Stimulated activated CD4-positive, alpha-beta T cell treated with anti-CD3 and anti-CD28 coated beads, Interleukin-1b, Interleukin-23, amount 100 ng/mL, for 24 hours (primary cell): ENCODE results near the gene ALOX15.
"Not testable (repeated sequence)": the region's sequence is repeated elsewhere in the genome, so short reads cannot be mapped to it uniquely, and the experiment has no call there.

ENCODE experiments used
- DNase-seq, 4 experiments: peaks; one replicate each; pipeline ENCODE4 v3.0.0-alpha.2; 2020; ENCODE audit warnings: low read depth in 4 of 4, low spot score in 1 of 4

ALOX15 gene

DNA sequence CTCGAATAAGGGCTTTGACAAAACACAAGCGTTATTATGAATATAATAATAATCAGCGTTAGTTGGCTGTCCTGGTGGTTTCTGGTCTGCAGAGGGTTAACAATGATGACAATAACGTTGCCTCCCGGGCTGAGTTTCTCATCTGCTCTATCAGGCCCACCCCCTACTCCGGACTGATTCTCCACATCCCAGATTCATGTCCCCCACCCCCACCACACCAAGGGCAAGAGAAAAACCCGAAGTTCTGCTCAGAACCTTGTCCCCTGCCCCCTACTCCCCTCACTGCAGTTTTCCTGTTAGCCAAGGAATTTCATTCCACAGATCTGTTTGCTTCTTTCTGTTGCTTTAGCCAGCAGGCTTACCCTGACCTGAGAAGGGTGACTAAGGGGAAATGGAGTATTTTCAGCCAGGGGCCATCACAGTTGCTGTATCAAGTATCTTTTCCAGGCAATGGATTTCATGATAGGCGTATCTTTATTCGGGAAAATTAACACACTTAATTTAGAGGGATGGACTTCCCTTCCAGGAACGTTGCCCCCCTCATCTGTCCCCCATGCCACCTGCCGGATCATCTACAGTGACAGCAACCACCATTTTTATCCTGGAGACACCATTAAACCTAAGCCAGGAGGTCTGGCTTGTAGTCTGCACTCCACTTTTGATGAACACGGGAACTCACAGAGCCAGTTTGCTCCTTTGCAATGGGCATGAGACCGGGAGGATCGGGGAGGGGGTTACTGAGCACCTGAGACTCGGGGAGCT lies 23.7 kb downstream of the ALOX15 start:
- DNase-seq, result no peak

DNA sequence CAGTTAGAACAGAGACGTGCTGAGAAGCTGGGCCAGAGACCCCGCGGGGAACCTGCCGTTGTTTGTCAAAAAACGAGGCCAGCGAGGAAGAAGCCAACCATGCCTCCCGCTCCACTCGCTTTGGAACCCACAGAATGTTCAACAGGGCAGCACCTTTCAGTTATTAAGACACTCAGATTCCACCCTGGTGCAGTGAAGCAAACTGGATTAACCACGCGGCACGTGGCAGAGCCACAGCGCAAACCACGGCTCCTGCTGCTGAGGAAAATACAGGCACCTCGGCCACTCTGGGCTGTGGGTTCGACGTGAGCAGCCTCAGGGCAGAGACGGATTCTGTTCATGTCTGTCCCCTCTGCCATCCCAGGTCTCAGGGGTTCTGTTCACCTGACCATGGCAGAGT lies 24.4 kb downstream of the ALOX15 start:
- DNase-seq, result no peak

DNA sequence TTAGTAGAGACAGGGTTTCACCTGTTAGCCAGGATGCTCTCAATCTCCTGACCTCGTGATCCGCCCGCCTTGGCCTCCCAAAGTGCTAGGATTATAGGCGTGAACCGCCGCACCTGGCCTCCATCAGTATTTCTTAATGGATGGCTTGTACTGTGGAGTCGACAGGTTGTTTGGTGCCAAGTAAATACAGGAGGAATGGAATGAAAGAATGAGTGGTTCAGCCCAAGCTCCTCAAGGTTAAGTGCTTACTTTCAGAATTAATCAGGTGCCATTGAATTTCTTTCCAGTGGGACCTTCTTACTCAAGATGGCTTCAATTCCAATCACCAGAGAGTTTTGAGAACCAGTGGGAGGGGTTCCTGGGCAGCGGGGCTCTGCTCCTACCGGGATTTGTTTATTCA lies 25.0 kb downstream of the ALOX15 start:
- no peak for DNase-seq

DNA sequence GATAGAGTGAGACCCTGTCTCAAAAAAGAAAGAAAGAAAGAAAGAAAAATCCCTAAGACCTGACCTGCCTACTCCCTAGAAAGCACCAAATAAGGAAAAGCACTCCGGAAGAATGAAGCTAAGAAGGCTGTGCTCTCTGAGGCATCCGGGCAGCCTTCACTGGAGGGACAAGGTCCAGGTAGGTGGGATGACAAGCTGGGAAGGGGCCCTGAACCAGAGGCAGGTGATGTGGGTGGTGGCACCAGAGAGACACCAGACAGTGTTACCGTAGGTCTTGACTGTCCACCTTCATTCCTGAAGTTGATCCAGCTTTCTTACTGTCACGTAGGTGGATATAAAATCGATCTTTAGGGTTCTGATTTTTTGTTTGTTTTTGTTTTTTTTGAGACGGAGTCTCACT lies 30.8 kb downstream of the ALOX15 start:
- no peak for DNase-seq

DNA sequence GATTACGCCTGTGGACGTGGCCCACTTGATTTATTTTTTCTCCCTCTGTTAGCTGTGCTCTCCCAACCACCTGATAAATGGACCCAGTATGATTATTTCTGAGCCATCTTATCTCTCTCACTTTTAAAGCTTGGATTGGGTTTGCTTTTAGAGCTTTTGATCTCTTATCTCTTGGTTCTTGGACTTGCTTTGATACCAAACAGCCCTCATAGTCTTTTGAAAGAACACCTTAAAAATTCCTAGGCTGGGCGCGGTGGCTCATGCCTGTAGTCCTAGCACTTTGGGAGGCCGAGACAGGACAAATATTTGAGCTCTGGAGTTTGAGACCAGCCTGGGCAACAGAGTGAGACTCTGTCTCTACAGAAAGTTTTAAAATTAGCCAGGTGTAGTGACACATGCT lies 31.3 kb downstream of the ALOX15 start:
- no peak for DNase-seq

DNA sequence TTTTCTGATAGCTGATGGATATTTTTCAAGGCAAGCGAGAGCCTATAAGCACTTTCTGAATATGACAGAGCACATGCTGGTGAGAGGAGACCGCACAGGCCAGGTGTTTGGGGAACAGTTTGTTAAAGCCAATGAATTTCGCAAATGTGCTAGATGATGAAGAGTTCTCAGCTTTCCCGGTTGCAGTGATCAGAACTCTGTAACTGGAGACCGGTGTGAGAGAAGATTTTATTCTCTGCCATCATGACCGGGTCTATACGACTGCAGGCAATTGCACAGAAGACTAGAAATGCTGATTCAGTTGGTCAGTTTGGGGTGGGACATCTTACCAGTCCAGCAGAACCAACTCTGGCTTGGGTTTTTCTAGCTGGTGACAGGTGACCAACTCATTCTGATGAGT lies 31.7 kb downstream of the ALOX15 start:
- no peak for DNase-seq

DNA sequence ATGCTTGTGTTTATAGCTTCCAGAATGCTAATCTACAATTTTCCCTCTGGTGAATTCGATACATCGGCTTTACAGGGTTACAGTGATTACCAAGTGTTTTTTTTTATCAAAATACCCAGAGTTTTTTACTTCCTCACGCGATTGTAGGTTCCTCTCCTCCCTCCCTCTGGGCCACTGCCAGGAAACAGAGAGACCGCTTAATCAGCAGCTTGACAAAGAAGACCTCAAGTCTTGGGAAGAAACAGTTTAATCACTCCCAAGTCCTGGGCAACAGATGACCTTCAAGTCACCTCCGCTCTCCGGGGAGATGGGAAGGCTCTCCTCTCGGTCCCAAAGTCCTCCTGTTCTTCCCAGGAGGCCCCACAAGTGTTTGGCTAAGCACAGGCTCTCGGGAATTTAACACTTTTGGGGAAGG lies 33.7 kb downstream of the ALOX15 start:
- no peak for DNase-seq

DNA sequence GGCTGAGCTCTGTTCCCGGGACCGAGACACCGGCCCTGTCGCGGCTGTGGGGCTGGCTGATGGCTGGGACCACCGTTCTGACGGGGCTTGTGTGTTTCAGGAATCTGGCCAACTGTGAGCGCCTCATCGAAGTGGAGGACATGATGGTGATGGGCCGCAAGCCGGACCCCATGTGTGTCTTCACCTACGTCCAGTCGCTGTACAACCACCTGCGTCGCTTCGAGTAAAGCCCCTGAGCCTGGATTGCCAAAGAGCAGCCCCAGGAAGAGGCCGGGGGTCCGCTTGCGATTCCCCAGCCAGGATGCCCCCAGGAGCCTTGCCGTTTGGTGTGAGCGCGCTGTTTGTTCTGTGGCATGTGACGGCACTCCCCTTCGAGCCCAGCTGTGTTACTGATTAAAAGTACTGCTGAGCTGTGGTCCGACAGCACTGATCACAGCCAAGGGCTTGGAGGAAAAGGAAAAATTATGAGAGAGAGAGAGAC lies 34.2 kb downstream of the ALOX15 start:
- no peak for DNase-seq

DNA sequence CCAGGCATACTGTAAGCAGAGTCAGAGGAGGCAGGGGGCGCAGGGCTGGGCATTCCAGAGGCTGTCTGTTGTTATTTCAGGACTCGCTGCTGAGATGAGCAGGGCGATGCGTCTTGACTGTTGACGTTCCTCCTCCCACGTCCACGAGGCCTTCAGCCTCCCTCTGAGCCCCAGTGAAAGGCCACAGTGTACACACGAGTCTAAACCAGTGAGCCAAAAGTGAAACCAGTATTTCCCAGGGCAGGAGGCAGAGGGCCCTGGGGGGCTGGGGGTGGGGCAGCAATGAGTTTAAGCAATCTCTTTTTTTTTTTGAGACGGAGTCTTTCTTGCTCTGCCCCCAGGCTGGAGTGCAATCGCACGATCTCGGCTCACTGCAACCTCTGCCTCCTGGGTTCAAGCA lies 35.7 kb downstream of the ALOX15 start:
- no peak for DNase-seq

DNA sequence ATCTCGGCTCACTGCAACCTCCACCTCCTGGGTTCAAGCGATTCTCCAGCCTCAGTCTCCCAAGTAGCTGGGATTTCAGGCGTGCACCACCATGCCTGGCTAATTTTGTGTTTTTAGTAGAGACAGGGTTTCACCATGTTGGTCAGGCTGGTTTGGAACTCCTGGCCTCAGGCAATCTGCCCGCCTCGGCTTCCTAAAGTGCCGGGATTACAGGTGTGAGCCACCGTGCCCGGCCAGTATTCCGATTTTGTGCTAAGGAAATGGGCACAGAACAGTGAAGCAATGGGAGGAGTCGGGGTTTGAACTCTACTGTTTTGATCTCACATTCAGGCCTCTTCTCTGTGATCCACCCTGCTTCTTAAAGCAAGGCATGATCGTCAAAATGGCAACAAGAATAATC lies 36.7 kb downstream of the ALOX15 start:
- not testable (repeated sequence) for DNase-seq

DNA sequence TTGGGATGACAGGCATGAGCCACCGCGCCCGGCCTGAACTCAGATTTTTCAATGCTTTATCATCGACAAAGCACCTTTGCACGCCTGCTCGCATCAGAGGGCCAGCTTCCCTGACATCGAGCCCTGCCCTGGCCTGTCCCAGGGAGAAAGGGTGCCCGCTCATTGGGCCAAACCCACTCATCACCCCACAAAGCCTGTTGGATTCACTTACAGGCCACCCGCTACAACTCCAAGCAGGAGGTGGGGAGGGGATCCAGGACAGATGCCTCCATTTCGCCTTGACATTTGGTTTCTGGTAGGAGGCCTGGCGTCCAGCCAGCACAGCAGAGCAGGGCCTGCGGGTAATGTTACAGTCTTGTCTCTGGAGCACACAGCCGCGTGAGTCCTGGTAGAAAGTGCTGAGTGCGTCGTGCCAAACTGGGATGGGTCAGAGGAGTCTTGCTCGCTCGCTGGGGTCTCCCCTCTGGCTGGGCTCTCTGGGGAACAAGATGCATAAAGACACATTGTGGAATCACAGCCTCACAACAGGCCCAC lies 37.3 kb downstream of the ALOX15 start:
- DNase-seq, result no peak

DNA sequence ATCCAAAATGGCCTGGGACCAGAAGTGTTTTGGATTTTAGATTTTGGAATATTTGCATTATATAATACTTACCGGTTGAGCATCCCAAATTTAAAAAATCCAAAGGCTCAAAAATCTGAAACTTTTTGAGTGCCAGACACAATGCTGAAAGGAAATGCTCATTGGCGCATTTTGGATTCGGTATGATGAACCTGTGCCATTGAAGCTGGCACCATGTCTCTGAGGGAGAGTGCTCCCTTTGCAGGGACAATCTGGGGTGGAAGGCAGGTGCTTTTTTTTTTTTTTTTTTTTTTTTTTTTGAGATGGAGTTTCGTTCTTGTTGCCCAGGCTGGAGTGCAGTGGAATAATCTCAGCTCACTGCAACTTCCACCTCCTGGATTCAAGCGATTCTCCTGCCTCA lies 39.4 kb downstream of the ALOX15 start:
- no peak for DNase-seq

DNA sequence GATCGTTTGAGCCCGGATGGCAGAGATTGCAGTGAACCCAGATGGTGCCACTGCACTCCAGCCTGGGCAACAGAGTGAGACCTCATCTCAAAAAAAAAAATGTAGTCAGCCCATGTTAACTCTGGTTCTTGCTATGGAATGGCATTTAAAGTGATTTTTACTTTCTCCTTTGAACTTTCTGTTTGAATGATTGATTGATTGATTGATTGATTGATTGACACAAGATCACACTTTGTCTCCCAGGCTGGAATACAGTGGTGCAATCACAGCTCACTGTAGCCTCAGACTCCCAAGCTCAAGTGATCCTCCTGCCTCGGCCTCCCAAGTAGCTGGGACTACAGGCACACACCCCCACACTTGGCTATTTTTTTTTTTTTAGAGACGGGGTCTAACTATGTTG lies 40.2 kb downstream of the ALOX15 start:
- no peak for DNase-seq

DNA sequence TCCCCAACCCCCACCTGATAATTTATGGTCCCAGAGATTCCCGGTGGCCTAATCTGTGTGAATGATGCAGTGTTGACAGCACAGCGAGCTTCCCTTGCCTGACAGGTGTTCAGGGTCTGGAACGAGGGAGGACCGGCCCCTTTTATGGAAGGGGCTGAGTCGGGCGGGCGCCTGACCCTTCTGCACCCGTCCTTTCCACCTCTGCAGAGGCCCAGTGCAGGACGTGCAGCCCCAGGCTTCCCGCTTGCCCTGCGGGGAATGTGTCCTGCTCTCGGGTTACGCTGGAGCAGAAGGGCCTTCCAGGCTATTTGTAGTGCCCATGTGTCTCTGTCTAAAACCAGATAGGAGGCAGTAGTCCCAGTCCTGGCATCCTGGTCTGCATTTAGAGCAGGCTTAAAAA lies 40.9 kb downstream of the ALOX15 start:
- no peak for DNase-seq

DNA sequence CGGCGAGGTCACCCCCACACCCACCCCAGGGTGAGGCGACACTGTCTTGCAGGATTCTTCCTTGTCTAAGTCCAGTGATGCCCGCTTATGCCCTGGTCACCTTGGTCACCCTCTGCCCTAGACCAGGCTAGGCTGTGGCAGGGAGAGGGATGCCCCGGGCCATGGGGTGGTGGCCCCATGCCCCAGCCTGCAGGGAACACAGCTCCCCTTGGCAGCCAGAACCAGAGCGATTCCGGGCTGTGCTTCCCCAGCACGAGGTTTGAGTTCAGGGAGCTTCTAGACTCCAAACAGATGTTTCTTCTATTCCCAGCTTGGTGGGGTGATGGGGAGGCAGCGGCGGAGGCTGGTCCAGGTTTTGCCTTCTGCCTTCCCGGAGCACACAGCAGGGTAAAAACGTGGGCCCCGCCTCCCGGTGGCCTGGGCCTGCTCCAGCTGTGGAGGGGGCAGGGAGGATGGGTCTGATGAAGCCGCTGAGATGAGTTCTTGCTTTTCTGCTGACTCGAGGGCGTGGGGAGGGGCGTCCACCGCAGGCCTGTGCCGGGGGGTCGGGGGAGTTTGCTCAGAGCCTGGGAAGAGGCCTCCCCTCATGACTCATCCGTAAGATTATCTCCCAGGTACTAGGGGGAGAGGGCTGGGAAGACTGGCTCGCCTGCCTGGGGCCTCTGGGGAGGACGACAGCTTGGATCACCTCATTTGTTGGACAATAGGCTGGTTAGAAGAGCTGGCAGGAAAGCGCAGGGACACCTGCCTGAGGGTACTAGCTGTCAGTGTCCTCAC lies 41.8 kb downstream of the ALOX15 start:
- no peak for DNase-seq

DNA sequence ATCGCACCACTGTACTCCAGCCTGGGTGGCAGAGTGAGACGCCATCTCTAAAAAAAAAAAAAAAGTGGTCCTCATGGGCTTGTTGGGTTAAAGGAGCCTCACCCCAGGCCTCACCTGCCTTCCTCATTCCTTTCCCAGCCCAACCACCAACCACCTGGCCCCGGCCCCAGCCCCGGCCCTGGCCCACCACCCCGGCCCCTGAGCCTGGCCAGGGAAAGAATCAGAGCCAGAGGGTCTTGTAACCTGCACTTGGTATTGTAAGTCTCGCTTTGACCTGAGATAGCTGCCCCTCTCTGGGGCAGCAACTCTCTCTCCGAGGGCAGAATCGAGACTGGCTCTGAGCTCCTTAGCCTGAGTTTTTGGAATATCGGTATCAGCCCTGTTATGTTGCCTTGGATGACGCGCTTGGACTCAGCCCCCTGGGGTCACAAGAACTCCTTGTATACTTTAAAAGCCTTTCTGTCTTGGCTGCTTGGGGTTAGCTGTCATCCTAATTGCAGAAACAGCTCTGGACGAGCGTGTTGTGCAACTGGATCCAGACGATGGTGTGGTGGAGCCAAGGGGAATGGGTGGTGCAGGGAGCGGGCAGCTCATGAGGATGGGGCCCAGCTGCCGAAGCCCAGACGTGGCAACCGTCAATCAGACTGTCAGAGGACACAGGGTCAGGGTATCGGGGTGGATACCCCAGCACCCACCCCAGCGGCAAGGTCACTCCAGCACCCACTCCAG lies 42.5 kb downstream of the ALOX15 start:
- no peak for DNase-seq

DNA sequence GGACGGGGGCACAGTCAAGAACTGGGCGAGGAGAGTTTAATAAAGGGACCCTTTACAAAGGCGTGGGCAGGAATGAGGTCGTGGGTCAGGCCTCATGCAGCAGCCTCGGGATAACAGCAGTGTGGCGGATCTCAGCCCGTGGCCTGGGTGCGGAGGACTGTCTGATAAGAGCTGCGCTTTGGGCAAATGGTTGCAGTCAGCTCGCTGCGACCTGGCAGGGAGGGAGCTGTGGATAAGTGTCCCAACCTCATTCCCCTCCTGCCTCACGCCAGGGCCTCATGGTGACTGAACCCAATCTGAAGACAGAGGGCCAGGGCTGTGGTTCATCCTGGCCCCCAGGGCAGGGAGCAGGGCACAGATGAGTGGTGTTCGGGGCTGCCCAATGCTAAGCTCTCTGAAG lies 43.5 kb downstream of the ALOX15 start:
- DNase-seq, result no peak

DNA sequence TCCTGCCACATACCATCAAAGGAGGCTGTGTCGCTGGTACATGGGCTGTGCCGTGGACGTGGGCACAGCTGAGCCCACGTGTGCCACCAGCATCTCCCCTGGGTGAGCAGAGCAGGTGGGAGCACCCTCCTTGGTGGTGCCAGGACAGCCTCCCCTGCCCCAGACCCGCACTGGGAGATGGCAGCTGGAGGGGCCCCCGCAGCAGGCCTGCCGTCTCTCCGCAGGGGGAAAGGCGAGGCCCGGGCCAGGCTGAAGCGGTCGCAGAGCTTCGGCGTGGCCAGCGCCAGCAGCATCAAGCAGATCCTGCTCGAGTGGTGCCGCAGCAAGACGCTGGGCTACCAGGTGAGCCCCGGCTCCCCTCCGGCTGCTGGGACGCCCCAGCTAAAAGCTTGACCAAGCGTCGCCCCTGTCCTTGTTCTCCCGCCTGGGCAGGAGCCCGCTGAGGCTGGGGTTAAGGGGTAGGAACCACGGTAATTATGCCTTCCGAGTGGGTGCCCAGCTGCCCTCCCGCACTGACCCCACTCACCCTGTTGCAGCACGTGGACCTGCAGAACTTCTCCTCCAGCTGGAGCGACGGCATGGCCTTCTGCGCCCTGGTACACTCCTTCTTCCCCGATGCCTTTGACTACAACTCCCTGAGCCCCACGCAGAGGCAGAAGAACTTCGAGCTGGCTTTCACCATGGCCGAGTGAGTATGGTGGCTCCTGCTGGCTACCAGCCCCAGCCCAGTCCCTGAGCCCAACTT lies 44.7 kb downstream of the ALOX15 start:
- no peak for DNase-seq

DNA sequence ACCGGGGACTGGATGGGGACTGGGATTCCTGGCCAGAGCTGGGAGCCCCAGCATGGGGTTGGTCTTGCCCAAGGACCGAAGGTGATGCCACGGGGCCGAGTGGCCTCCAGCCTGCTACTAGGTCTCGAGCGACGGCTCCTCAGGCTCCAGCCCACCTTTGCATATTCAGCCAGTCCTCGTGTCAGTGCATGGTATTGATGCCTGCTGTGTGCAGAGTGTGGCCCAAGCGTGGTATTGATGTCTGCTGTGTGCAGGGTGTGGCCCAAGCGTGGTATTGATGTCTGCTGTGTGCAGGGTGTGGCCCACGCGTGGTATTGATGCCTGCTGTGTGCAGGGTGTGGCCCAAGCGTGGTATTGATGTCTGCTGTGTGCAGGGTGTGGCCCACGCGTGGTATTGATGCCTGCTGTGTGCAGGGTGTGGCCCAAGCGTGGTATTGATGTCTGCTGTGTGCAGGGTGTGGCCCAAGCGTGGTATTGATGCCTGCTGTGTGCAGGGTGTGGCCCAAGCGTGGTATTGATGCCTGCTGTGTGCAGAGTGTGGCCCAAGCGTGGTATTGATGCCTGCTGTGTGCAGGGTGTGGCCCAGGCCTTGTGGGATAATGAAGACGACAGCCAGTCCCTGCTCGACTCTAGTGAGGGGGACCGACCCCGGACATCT lies 45.7 kb downstream of the ALOX15 start:
- not testable (repeated sequence) for DNase-seq

DNA sequence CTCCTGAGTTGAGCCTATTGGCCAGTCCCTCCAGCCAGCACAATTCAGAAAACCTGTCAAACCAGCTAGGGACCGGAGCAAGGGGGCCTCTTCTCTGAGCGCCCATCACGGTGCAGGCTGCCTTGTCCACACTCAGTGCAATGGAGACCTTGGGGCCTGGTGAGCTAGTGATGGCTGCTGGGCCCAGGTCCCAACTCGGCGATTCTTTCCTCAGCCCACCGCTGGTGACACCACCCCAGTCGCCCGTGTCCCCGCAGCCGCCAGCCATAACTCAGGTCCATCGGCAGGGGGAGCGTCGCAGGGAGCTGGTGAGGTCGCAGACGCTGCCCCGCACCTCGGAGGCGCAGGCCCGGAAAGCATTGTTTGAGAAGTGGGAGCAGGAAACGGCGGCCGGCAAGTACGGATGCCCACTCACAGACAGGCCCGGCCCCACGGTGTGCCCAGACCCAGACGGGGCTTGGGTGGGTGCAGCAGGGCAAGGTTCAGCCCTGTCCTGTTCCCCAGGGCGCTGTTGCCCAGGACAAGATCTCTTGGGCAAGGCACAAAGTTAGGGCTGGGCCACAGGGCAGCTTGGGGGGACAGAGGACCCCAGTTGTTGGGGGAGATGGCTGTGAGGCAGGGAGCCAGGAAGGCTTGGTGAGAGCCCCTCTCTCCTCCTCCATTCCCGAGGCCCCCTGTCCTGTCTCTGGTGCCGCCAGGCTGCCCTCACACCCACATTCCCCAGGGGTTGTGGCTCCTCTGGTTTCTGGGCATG lies 46.4 kb downstream of the ALOX15 start:
- peak in 2 of 4 experiments; percentile 23 to 32 for DNase-seq
